ENCODE measurements around the gene EEF2K. TPM values are rescaled to one million over a fixed set of nuclear protein-coding genes. Genes with fewer than 3 reads are reported as not detected.

The EEF2K gene
- total and polyA plus RNA-seq, 7 donors, result 3.6 to 54.8 (median 37.2) TPM

- Histone ChIP-seq H3K27me3 (no peaks in the 10 kb centered on the region), H3K36me3 (peaks cover 3 to 52% (median 22%) of the 10 kb centered on the region in 4 donors), H3K9me3 (no peaks in the 10 kb centered on the region), H3K27ac (no peak overlapping the region), H3K4me3 (no peak overlapping the region), H3K4me1 (no peaks in the 10 kb centered on the region)
- no peak for DNase-seq
- intact Hi-C loops (cut with DNase I), result no loop called here
- no peak for TF ChIP-seq POLR2A (IDR thresholded peaks at IDR 0.05)
- TF ChIP-seq EP300 (IDR thresholded peaks at IDR 0.05), result no peak
- TF ChIP-seq CTCF (IDR thresholded peaks at IDR 0.05), result no peak
- no peak for TF ChIP-seq POLR2AphosphoS5 (IDR thresholded peaks at IDR 0.05)
These were observed 130.5 kb downstream of the EEF2K start for GRCh38 chr16:22336581-22336980.

GRCh38 chr16:22337045-22337444 lies 131.0 kb downstream of the EEF2K start:
- TF ChIP-seq EP300 (IDR thresholded peaks at IDR 0.05) (no peak), CTCF (IDR thresholded peaks at IDR 0.05) (no peak), POLR2A (IDR thresholded peaks at IDR 0.05) (no peak), POLR2AphosphoS5 (IDR thresholded peaks at IDR 0.05) (no peak)
- H3K36me3 ChIP-seq, result peaks cover 3 to 47% (median 20%) of the 10 kb centered on the region in 4 donors

GRCh38 chr16:22337849-22338635 lies 132.0 kb downstream of the EEF2K start:
- Histone ChIP-seq H3K27me3 (no peaks in the 10 kb centered on the region), H3K4me1 (no peaks in the 10 kb centered on the region), H3K4me3 (no peak overlapping the region), H3K27ac (no peak overlapping the region), H3K36me3 (peaks cover 0 to 40% (median 14%) of the 10 kb centered on the region in 4 donors), H3K9me3 (no peaks in the 10 kb centered on the region)
- DNase-seq, result no peak
- WGBS, 2 donors, result 95 to 97% methylated on average over 4 of the region's 4 CpGs
- intact Hi-C loops (cut with DNase I), result no loop called here
- TF ChIP-seq POLR2A (IDR thresholded peaks at IDR 0.05) (no peak), POLR2AphosphoS5 (IDR thresholded peaks at IDR 0.05) (no peak), CTCF (IDR thresholded peaks at IDR 0.05) (no peak), EP300 (IDR thresholded peaks at IDR 0.05) (no peak)

More at GRCh38 chr16:22337045-22337444, 131.0 kb downstream of the EEF2K start:
- Histone ChIP-seq H3K4me3 (no peak overlapping the region), H3K27ac (no peak overlapping the region), H3K27me3 (no peaks in the 10 kb centered on the region), H3K9me3 (no peaks in the 10 kb centered on the region), H3K4me1 (no peaks in the 10 kb centered on the region)
- no peak for DNase-seq
- intact Hi-C loops (cut with DNase I), result no loop called here

Other genes starting within 250 kb of the EEF2K start
- gene PDZD9, start 205.2 kb upstream of the EEF2K start, total RNA-seq, result not detected
- not detected for gene PDZD9, start 205.2 kb upstream of the EEF2K start, polyA plus RNA-seq
- 10 to 100 TPM; 19.3 to 27.1 (median 21.4) TPM for gene MOSMO, start 198.2 kb upstream of the EEF2K start, total RNA-seq
- gene MOSMO, start 198.2 kb upstream of the EEF2K start, polyA plus RNA-seq, result 1 to 10 TPM; 2.8 to 7.5 (median 4.2) TPM
- under 1 TPM in 2 of 4 donors, not detected in 2; under 0.01 to 0.55 TPM for gene VWA3A, start 113.7 kb upstream of the EEF2K start, total RNA-seq
- under 1 TPM in 1 of 3 donors, not detected in 2; 0.07 TPM for gene VWA3A, start 113.7 kb upstream of the EEF2K start, polyA plus RNA-seq
- gene SDR42E2, start 43.8 kb upstream of the EEF2K start, total RNA-seq, result not detected
- under 1 TPM in 1 of 3 donors, not detected in 2; 0.04 TPM for gene SDR42E2, start 43.8 kb upstream of the EEF2K start, polyA plus RNA-seq
- gene POLR3E, start 91.1 kb downstream of the EEF2K start, total RNA-seq, result 10 to 100 TPM; 39.3 to 68.7 (median 49.4) TPM
- gene POLR3E, start 91.1 kb downstream of the EEF2K start, polyA plus RNA-seq, result 10 to 100 TPM; 10.6 to 25.6 (median 11.4) TPM
- 10 to 100 TPM; 20.3 to 32.3 (median 24.4) TPM for gene CDR2, start 168.3 kb downstream of the EEF2K start, total RNA-seq
- gene CDR2, start 168.3 kb downstream of the EEF2K start, polyA plus RNA-seq, result 10 to 100 TPM; 14.6 to 22.7 (median 21.0) TPM

All from sigmoid colon (tissue), 7 donors.